Measurements from ENCODE around the gene TP53RK.

GRCh38 chr20:46702447-46703203 lies 13.4 kb upstream of the TP53RK start:
- TF ChIP-seq POLR2A (IDR thresholded peaks at IDR 0.05) (no peak), CTCF (IDR thresholded peaks at IDR 0.05) (no peak), EP300 (IDR thresholded peaks at IDR 0.05) (no peak)
